GM12878 (cell line): ENCODE measurements around the gene SMOC2. TPM values are rescaled to one million over a fixed set of nuclear protein-coding genes. Genes with fewer than 3 reads are reported as not detected.

Experiments
- ATAC-seq: fragments of 200-7000 bp; cut with Tn5 transposase; 3 replicates; pipeline ENCODE4 v1.9.1; 2020; ENCODE audit warnings: mild to moderate bottlenecking, moderate library complexity
- BruUV-seq: library from RNA; stranded (reverse); fragments of 400-500 nt; replicated peaks from 2 replicates; lab custom pipeline; 2021; lab: Mats Ljungman, UMichigan
- CTCF ChIA-PET: fragments of 300-600 bp; sonication (Branson Sonifier 250); formaldehyde crosslinking; extraction: SDS; loops from one replicate; lab custom pipeline; 2021; ENCODE audit warnings: inconsistent platforms; lab: Yijun Ruan, JAX
- POLR2A ChIA-PET: fragments of 350-600 bp; formaldehyde crosslinking; extraction: SDS; loops from one replicate; lab custom pipeline; 2021; ENCODE audit warnings: inconsistent platforms; lab: Charles Lee
- RAD21 ChIA-PET: fragments of 300-600 bp; sonication (Branson Sonifier 250); formaldehyde crosslinking; loops from one replicate; lab custom pipeline; 2023; ENCODE audit warnings: antibody characterized with exemption; ENCODE audit not compliant: unreplicated experiment; lab: Charles Lee
- SMC1A ChIA-PET: fragments of 300-600 bp; sonication (Branson Sonifier 250); formaldehyde crosslinking; loops from one replicate; lab custom pipeline; 2023; ENCODE audit not compliant: unreplicated experiment, uncharacterized antibody; lab: Charles Lee
- DNase-seq: peaks from one replicate; pipeline ENCODE4 v3.0.0-alpha.2; 2011; ENCODE audit warnings: low read depth, low spot score
- FAIRE-seq: peaks from 3 replicates; lab custom pipeline; 2011; peaks lifted over from hg19 to GRCh38; lab: Jason Lieb, UNC
- H2AFZ ChIP-seq: 2 replicates; pipeline ENCODE4 v1.6.0; 2011; ENCODE audit warnings: low read depth, low read length, control low read depth; ENCODE audit not compliant: control insufficient read depth
- H3K27ac ChIP-seq: 2 replicates; pipeline ENCODE4 v1.5.1; 2011; ENCODE audit warnings: control low read depth; ENCODE audit not compliant: control insufficient read depth, insufficient read depth
- H3K27me3 ChIP-seq, 2 experiments: replicated peaks in 1 of 2; 2 replicates each; pipeline versions ENCODE4 v1.6.0 to v1.6.1; 2011; ENCODE audit warnings: low read length in 1 of 2; ENCODE audit not compliant: control insufficient read depth in 2 of 2, insufficient read depth in 2 of 2
- H3K36me3 ChIP-seq, 2 experiments: 2 replicates each; pipeline ENCODE4 v1.5.1; 2011; ENCODE audit warnings: low read length in 1 of 2; ENCODE audit not compliant: control insufficient read depth in 2 of 2, insufficient read depth in 2 of 2
- H3K4me1 ChIP-seq: 2 replicates; pipeline ENCODE4 v1.6.1; 2011; ENCODE audit warnings: mild to moderate bottlenecking, low read length, moderate library complexity, mixed read lengths; ENCODE audit not compliant: control insufficient read depth, insufficient read depth
- H3K4me2 ChIP-seq: 2 replicates; pipeline ENCODE4 v1.6.0; 2011; ENCODE audit warnings: control low read depth; ENCODE audit not compliant: control insufficient read depth, insufficient read depth
- H3K4me3 ChIP-seq: fragments of 200-600 bp; sonication (generic); 2 replicates; pipeline ENCODE4 v1.5.1; 2016
- H3K79me2 ChIP-seq: 2 replicates; pipeline ENCODE4 v1.6.0; 2011; ENCODE audit warnings: low read length; ENCODE audit not compliant: control insufficient read depth, insufficient read depth
- H3K9ac ChIP-seq: 2 replicates; pipeline ENCODE4 v1.8.0; 2011; ENCODE audit warnings: low read length, control low read depth, mixed read lengths; ENCODE audit not compliant: control insufficient read depth, insufficient read depth
- H3K9me3 ChIP-seq: replicated peaks from 3 replicates; pipeline ENCODE4 v1.5.1; 2011; ENCODE audit warnings: mild to moderate bottlenecking, low read length; ENCODE audit not compliant: control insufficient read depth, insufficient read depth
- H4K20me1 ChIP-seq: 2 replicates; pipeline ENCODE4 v1.6.0; 2011; ENCODE audit not compliant: control insufficient read depth, insufficient read depth
- CBX5 ChIP-seq: sonication (generic); IDR thresholded peaks from 2 replicates; pipeline ENCODE4 v1.6.1; 2016; ENCODE audit warnings: low read depth, moderate library complexity, mild to moderate bottlenecking, inconsistent platforms
- CUX1 ChIP-seq: IDR thresholded peaks from 2 replicates; pipeline ENCODE4 v1.6.1; 2012; ENCODE audit warnings: improper control_type of control experiment, low read depth, low read length; ENCODE audit not compliant: insufficient replicate concordance
- IKZF2 ChIP-seq, 2 experiments: fragments of 450-650 bp; IDR thresholded peaks; 2 replicates each; pipeline ENCODE4 v1.6.1; 2017; ENCODE audit warnings: mild to moderate bottlenecking in 2 of 2, moderate library complexity in 2 of 2
- IRF4 ChIP-seq: IDR thresholded peaks from 2 replicates; pipeline ENCODE4 v1.6.1; 2011; ENCODE audit warnings: low read depth, low read length
- JUND ChIP-seq: IDR thresholded peaks from 2 replicates; pipeline ENCODE4 v1.6.1; 2012; ENCODE audit warnings: low read depth, mild to moderate bottlenecking, low read length, improper control_type of control experiment, moderate library complexity
- KAT2A ChIP-seq: conservative IDR thresholded peaks from 2 replicates; pipeline ENCODE4 v1.6.1; 2011; ENCODE audit warnings: low read depth, low read length; ENCODE audit not compliant: control insufficient read depth
- MYC ChIP-seq: IDR thresholded peaks from 2 replicates; pipeline ENCODE4 v1.6.1; 2011; ENCODE audit warnings: mild to moderate bottlenecking, low read length, moderate library complexity, inconsistent platforms; ENCODE audit not compliant: insufficient read depth, insufficient replicate concordance, insufficient read length, severe bottlenecking
- NFYA ChIP-seq: IDR thresholded peaks from 2 replicates; pipeline ENCODE4 v1.6.1; 2011; ENCODE audit warnings: low read depth, mild to moderate bottlenecking, low read length, improper control_type of control experiment, borderline replicate concordance
- NR2F1 ChIP-seq: fragments of 450-650 bp; conservative IDR thresholded peaks from 2 replicates; pipeline ENCODE4 v1.6.1; 2017; ENCODE audit warnings: mild to moderate bottlenecking
- PAX8 ChIP-seq: fragments of 450-650 bp; IDR thresholded peaks from 2 replicates; pipeline ENCODE4 v1.6.1; 2017; ENCODE audit warnings: mild to moderate bottlenecking, moderate library complexity
- RCOR1 ChIP-seq: conservative IDR thresholded peaks from 2 replicates; pipeline ENCODE4 v1.6.1; 2012; ENCODE audit warnings: low read depth, low read length, improper control_type of control experiment
- RELA ChIP-seq: fragments of 450-650 bp; IDR thresholded peaks from 2 replicates; pipeline ENCODE4 v1.8.0; 2014; ENCODE audit warnings: borderline replicate concordance; ENCODE audit not compliant: partially characterized antibody
- RUNX3 ChIP-seq: IDR thresholded peaks from 2 replicates; pipeline ENCODE4 v1.6.1; 2012; ENCODE audit warnings: low read length, inconsistent platforms
- STAT3 ChIP-seq: IDR thresholded peaks from 2 replicates; pipeline ENCODE4 v1.6.1; 2011; ENCODE audit warnings: low read depth, low read length, improper control_type of control experiment
- ZNF207 ChIP-seq: fragments of 450-650 bp; IDR thresholded peaks from 2 replicates; pipeline ENCODE4 v1.6.1; 2014; ENCODE audit warnings: antibody characterized with exemption, mild to moderate bottlenecking, borderline replicate concordance
- WGBS: methylation state at CpG from one replicate; pipeline ENCODE4 v1.1.6; 2016; ENCODE audit warnings: low lambda C conversion rate; ENCODE audit not compliant: insufficient replicate concordance, insufficient coverage; ENCODE audit errors: missing lambda C conversion rate; 5-methylcytosine and 5-hydroxymethylcytosine counted together
- in situ Hi-C: fragments of 300-500 bp; cut with MboI; formaldehyde crosslinking; loops from 9 replicates; pipeline ENCODE4 v1.14.3; 2018; ENCODE audit warnings: mixed read lengths
- intact Hi-C: fragments of 100-400 bp; cut with micrococcal nuclease; formaldehyde crosslinking; loops from one replicate; pipeline ENCODE4 v1.14.2; 2022; ENCODE audit not compliant: unreplicated experiment
- polyA plus RNA-seq, 11 experiments: library from polyadenylated mRNA; depleted of rRNA in 4 of 11; unstranded in 6 of 11; stranded (reverse) in 5 of 11; fragments of >200 nt; fragmentation: Nextera tagmentation in 4 of 11; fragmentation: Illumina TruSeq in 1 of 11; extraction: Ambion mirVana in 4 of 11; extraction: Trizol in 1 of 11; gene quantifications; 1 replicate in 1 of 11; 2 replicates in 10 of 11; pipeline versions ENCODE4 v1.2.1 to v1.2.3, GENCODE V29; 2011 to 2016; ENCODE audit warnings: inconsistent platforms in 2 of 11, missing spikeins in 2 of 11, low read depth in 1 of 11
- total RNA-seq, 4 experiments: library from RNA; depleted of rRNA in 3 of 4; stranded (reverse); fragments of >200 nt in 3 of 4; fragmentation: Illumina TruSeq in 1 of 4; extraction: Trizol in 1 of 4; gene quantifications; 2 replicates each; pipeline versions ENCODE4 v1.2.1 to v1.2.3, GENCODE V29; 2013 to 2021

SMOC2 gene
- total and polyA plus RNA-seq, 10 of the 15 experiments (the other 5 are each of a cell fraction or from before 2014, with no cell fraction given) = 0.10 to 0.12 TPM; not detected in 8

DNA sequence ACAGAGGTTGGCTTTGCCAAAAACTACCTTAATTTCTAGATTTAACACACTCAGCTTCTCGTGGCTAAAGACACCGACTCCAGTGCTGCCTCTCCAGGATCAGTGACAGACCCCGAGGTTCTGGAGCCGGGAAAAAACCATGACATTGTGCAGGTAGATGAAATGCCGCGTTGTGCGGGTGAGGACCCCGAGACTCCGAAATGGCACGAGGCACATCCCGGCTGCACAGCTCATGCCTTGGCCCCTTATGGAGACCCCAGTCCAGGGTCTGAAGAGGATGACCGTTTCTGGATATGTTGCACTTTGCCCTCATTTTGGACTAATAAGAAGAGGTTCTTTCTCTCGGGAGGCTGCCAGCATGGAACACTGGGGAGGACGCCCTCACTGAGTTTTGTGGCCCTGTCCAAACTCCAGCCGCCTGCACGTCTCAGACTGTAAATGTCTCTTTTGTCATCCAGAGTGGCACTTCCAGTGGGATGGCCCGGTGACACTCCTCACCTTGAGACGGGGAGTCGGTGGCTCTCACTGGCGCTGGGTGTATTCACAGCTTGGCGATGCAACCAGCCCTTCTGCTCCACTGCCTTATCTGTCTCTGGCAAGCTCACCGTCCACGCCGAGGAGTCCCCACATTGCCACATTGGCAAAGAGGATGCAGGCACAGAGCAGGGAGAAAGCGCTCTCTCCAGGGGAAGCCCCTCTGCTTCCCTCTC, 245.2 kb downstream of the SMOC2 start:
- no peaks in the 10 kb centered on the region for H3K27me3 ChIP-seq
- ChIA-PET CTCF (no interaction called here), SMC1A (no interaction called here), POLR2A (no interaction called here), RAD21 (no interaction called here)
- DNase-seq (no peak), FAIRE-seq (no peak), ATAC-seq (no peak)
- 47% methylated on average over 25 of the region's 25 CpGs for WGBS
- H3K9me3 ChIP-seq = no peaks in the 10 kb centered on the region
- no peaks in the 10 kb centered on the region for H3K4me1 ChIP-seq
- no peaks in the 10 kb centered on the region for H4K20me1 ChIP-seq
- H3K36me3 ChIP-seq = no peaks in the 10 kb centered on the region
- H3K79me2 ChIP-seq = no peaks in the 10 kb centered on the region
- H3K9ac ChIP-seq = no peak overlapping the region
- TF ChIP-seq MYC = no peak
- TF ChIP-seq ZNF207 = no peak
- TF ChIP-seq RCOR1 = no peak
- no peak for TF ChIP-seq RELA
- no peak for TF ChIP-seq KAT2A
- no peak for TF ChIP-seq PAX8
- TF ChIP-seq NFYA = no peak
- no peak for TF ChIP-seq CBX5
- TF ChIP-seq RUNX3 = no peak
- TF ChIP-seq CUX1 = no peak
- TF ChIP-seq STAT3 = no peak
- no peak for TF ChIP-seq NR2F1
- TF ChIP-seq IKZF2 (IDR thresholded peaks at IDR 0.05) = no peak
- TF ChIP-seq IRF4 = no peak
- TF ChIP-seq JUND = no peak
- in situ Hi-C loops = no loop called here
- intact Hi-C loops = no loop called here
- BruUV-seq = no TSS peak
- no peak overlapping the region for H2AFZ ChIP-seq
- no peak overlapping the region for H3K4me3 ChIP-seq
- H3K4me2 ChIP-seq = no peak overlapping the region
- no peak overlapping the region for H3K27ac ChIP-seq
